PC-3 (cell line): ENCODE results near the gene HID1. TPM values are rescaled to one million over a fixed set of nuclear protein-coding genes. Genes with fewer than 3 reads are reported as not detected.

ENCODE experiments used
- ATAC-seq: fragments of 200-7000 bp; cut with Tn5 transposase; 2 replicates; pipeline ENCODE4 v1.9.1; 2020; ENCODE audit warnings: mild to moderate bottlenecking, moderate library complexity
- BruUV-seq: library from RNA; stranded (reverse); fragments of 400-500 nt; replicated peaks from 2 replicates; lab custom pipeline; 2021; lab: Mats Ljungman, UMichigan
- CTCF ChIA-PET: fragments of 300-600 bp; sonication (Branson Sonifier 250); formaldehyde crosslinking; loops from one replicate; lab custom pipeline; 2022; ENCODE audit warnings: antibody characterized with exemption; lab: Charles Lee
- POLR2A ChIA-PET: fragments of 300-600 bp; sonication (Branson Sonifier 250); formaldehyde crosslinking; loops from one replicate; lab custom pipeline; 2022; ENCODE audit warnings: antibody characterized with exemption; ENCODE audit not compliant: unreplicated experiment; lab: Charles Lee
- DNase-seq: peaks from one replicate; pipeline ENCODE4 v3.0.0-alpha.2; 2015
- H2AFZ ChIP-seq: fragments of 300-600 bp; sonication (generic); 2 replicates; pipeline ENCODE4 v1.6.0; 2016; ENCODE audit warnings: antibody characterized with exemption, low read length
- H3F3A ChIP-seq: fragments of 300-600 bp; sonication (generic); one replicate; pipeline ENCODE4 v1.6.0; 2017; ENCODE audit warnings: antibody characterized with exemption, low read length, control low read depth, mild to moderate bottlenecking; ENCODE audit not compliant: unreplicated experiment
- H3K27ac ChIP-seq: fragments of 300-600 bp; sonication (generic); 2 replicates; pipeline ENCODE4 v1.5.1; 2016; ENCODE audit warnings: mild to moderate bottlenecking, low read length
- H3K27me3 ChIP-seq: fragments of 300-600 bp; sonication (generic); 2 replicates; pipeline ENCODE4 v1.6.1; 2016; ENCODE audit warnings: low read length, mixed read lengths
- H3K36me3 ChIP-seq: fragments of 300-600 bp; sonication (generic); 2 replicates; pipeline ENCODE4 v1.6.1; 2016; ENCODE audit warnings: low read depth, mixed run types, low read length, mixed read lengths
- H3K4me1 ChIP-seq: fragments of 300-600 bp; sonication (generic); 2 replicates; pipeline ENCODE4 v1.5.1; 2016; ENCODE audit warnings: low read length; ENCODE audit not compliant: insufficient read depth
- H3K4me2 ChIP-seq: fragments of 300-600 bp; sonication (generic); 2 replicates; pipeline ENCODE4 v1.6.0; 2016; ENCODE audit warnings: low read length
- H3K4me3 ChIP-seq: fragments of 300-600 bp; sonication (generic); 2 replicates; pipeline ENCODE4 v1.5.1; 2016; ENCODE audit warnings: mild to moderate bottlenecking, low read length, mixed read lengths
- H3K79me2 ChIP-seq: fragments of 300-600 bp; sonication (generic); 2 replicates; pipeline ENCODE4 v1.6.1; 2017; ENCODE audit warnings: low read length, mixed read lengths
- H3K9ac ChIP-seq: fragments of 300-600 bp; sonication (generic); 2 replicates; pipeline ENCODE4 v1.6.0; 2016; ENCODE audit warnings: mild to moderate bottlenecking, low read length
- H3K9me2 ChIP-seq: fragments of 300-600 bp; sonication (generic); replicated peaks from 2 replicates; pipeline ENCODE4 v1.6.1; 2016; ENCODE audit warnings: mixed run types, low read length, mixed read lengths
- H3K9me3 ChIP-seq: fragments of 300-600 bp; sonication (generic); 2 replicates; pipeline ENCODE4 v1.6.1; 2016; ENCODE audit warnings: low read length, mixed read lengths
- H4K20me1 ChIP-seq: fragments of 300-600 bp; sonication (generic); 2 replicates; pipeline ENCODE4 v1.6.1; 2016; ENCODE audit warnings: low read length, mixed read lengths
- EZH2 ChIP-seq: fragments of 300-600 bp; sonication (generic); IDR thresholded peaks from one replicate; pipeline ENCODE4 v1.6.1; 2017; ENCODE audit warnings: antibody characterized with exemption, mild to moderate bottlenecking, low read length; ENCODE audit not compliant: unreplicated experiment
- EZH2phosphoT487 ChIP-seq: fragments of 300-600 bp; sonication (generic); IDR thresholded peaks from 2 replicates; pipeline ENCODE4 v1.6.1; 2018; ENCODE audit warnings: mild to moderate bottlenecking, antibody characterized with exemption, low read length, borderline replicate concordance
- intact Hi-C: fragments of 100-400 bp; cut with micrococcal nuclease; formaldehyde crosslinking; loops from 2 replicates; pipeline ENCODE4 v1.9.0; 2023
- total RNA-seq: library from RNA; depleted of rRNA; stranded (reverse); fragments of >200 nt; gene quantifications from 2 replicates; pipeline ENCODE4 v1.2.3, GENCODE V29; 2014
- TF ChIP-seq, protein P1 (sequence below): fragments of 300-600 bp; sonication (generic); conservative IDR thresholded peaks from 2 replicates; pipeline ENCODE4 v1.5.1; 2017; ENCODE audit warnings: antibody characterized with exemption, low read depth, mild to moderate bottlenecking, low read length

Gene HID1
- total RNA-seq, 1 experiment from 2014 or later, result 40.6 TPM

DNA sequence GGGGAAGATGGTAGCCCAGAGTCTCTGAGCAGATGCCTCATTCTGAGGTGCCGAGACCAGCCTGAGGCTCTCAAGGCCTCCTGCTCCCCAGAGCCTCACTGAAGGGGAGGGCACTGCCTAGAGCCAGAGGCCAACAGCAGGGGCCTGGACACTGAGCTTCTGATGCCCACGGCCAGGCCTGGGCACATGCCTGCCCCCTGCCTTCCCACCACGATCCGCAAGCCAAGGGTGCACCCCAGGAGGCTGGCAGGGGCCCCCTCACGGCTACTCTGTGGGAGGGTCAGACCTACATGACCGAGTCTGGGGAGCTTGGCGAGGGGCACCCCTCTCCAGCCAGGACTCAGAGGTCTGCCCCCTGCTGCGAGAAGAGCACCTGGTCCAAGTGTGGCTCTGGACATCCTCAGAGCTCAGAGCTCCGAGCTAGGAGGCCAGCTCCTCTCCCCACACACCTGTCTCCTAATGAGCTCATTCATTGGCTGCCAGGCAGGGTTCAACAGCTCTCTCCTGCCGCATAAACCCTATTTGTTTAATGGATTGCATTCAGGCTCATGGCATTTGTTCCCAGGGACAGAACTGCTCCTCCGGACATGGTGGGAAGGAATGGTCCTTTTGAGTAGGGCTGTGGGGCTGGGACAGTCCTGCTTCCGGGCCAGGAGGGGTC, 23.0 kb downstream of the HID1 start:
- H4K20me1 ChIP-seq, result no peaks in the 10 kb centered on the region
- H3K36me3 ChIP-seq, result no peaks in the 10 kb centered on the region
- no peaks in the 10 kb centered on the region for H3K27me3 ChIP-seq
- H3K79me2 ChIP-seq, result no peaks in the 10 kb centered on the region
- ChIA-PET CTCF (no interaction called here), POLR2A (no interaction called here)
- intact Hi-C loops, result no loop called here
- no peak overlapping the region for H2AFZ ChIP-seq
- no peak overlapping the region for H3K4me3 ChIP-seq
- no peak overlapping the region for H3K9ac ChIP-seq
- no TSS peak for BruUV-seq
- H3K9me2 ChIP-seq, result no peaks in the 10 kb centered on the region
- peaks cover 14% of the 10 kb centered on the region for H3K4me1 ChIP-seq
- ATAC-seq (peak; percentile 14; the same call in 1 of the 2 replicates), DNase-seq (no peak)
- H3K9me3 ChIP-seq, result no peaks in the 10 kb centered on the region
- no peak overlapping the region for H3K27ac ChIP-seq
- TF ChIP-seq EZH2phosphoT487, result no peak
- TF ChIP-seq, protein P1, sequence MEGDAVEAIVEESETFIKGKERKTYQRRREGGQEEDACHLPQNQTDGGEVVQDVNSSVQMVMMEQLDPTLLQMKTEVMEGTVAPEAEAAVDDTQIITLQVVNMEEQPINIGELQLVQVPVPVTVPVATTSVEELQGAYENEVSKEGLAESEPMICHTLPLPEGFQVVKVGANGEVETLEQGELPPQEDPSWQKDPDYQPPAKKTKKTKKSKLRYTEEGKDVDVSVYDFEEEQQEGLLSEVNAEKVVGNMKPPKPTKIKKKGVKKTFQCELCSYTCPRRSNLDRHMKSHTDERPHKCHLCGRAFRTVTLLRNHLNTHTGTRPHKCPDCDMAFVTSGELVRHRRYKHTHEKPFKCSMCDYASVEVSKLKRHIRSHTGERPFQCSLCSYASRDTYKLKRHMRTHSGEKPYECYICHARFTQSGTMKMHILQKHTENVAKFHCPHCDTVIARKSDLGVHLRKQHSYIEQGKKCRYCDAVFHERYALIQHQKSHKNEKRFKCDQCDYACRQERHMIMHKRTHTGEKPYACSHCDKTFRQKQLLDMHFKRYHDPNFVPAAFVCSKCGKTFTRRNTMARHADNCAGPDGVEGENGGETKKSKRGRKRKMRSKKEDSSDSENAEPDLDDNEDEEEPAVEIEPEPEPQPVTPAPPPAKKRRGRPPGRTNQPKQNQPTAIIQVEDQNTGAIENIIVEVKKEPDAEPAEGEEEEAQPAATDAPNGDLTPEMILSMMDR, result no peak
- TF ChIP-seq EZH2, result no peak
- no peak overlapping the region for H3K4me2 ChIP-seq
- no peaks in the 10 kb centered on the region for H3F3A ChIP-seq

DNA sequence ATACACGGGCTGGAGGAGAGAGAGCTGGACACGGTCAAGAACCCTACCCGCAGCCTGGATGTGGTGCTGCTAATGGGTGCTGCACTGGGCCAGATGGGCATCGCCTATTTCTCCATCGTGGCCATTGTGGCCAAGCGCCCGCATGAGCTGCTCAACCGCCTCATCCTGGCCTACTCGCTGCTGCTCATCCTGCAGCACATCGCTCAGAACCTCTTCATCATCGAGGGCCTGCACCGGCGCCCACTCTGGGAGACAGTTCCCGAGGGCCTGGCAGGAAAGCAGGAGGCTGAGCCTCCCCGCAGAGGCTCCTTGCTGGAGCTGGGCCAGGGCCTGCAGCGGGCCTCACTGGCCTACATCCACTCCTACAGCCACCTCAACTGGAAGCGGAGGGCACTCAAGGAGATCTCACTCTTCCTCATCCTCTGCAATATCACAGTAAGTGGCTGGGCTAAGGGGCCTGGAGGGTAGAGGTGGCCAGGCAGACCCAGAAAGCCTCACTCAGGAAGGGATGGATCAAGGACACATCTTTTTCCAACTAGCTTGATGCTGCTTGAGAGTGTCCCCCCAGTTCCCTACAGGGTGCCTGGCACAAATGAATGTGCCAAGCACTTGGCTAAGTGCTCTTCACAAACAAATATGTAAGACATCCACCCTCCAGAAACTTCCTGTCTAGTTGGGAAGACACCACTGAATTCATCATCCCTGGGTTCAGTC, 25.4 kb downstream of the HID1 start:
- no peaks in the 10 kb centered on the region for H3K9me3 ChIP-seq
- ATAC-seq, result no peak
- TF ChIP-seq, protein P1, result no peak
- no peak for TF ChIP-seq EZH2phosphoT487
- TF ChIP-seq EZH2, result no peak

DNA sequence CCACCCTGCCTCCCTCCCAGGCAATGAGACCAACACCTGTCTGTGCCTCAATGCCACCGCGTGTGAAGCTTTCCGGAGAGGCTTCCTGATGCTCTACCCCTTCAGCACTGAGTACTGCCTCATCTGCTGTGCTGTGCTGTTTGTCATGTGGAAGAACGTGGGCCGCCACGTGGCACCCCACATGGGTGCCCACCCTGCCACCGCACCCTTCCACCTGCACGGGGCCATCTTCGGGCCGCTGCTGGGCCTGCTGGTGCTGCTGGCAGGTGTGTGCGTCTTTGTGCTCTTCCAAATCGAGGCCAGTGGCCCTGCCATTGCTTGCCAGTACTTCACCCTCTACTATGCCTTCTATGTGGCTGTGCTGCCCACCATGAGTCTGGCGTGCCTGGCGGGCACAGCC, 25.9 kb downstream of the HID1 start:
- Histone ChIP-seq H3K36me3 (no peaks in the 10 kb centered on the region), H2AFZ (no peak overlapping the region), H3K9ac (no peak overlapping the region), H3F3A (no peaks in the 10 kb centered on the region), H3K27ac (no peak overlapping the region), H3K4me1 (peaks cover 32% of the 10 kb centered on the region), H3K27me3 (no peaks in the 10 kb centered on the region), H4K20me1 (no peaks in the 10 kb centered on the region), H3K9me3 (no peaks in the 10 kb centered on the region), H3K79me2 (no peaks in the 10 kb centered on the region), H3K9me2 (no peaks in the 10 kb centered on the region), H3K4me3 (no peak overlapping the region), H3K4me2 (no peak overlapping the region)
- BruUV-seq, result no TSS peak
- ATAC-seq, result no peak
- CTCF ChIA-PET, result no interaction called here
- TF ChIP-seq EZH2phosphoT487 (no peak), EZH2 (no peak)
- TF ChIP-seq, protein P1, result no peak
- no peak for DNase-seq
- intact Hi-C loops, result no loop called here
- POLR2A ChIA-PET, result no interaction called here

More for the DNA sequence above, 25.4 kb downstream of the HID1 start:
- BruUV-seq, result no TSS peak
- no peak overlapping the region for H3K9ac ChIP-seq
- no peaks in the 10 kb centered on the region for H3K9me2 ChIP-seq
- CTCF ChIA-PET, result no interaction called here
- H3K79me2 ChIP-seq, result no peaks in the 10 kb centered on the region
- H3K4me2 ChIP-seq, result no peak overlapping the region
- H4K20me1 ChIP-seq, result no peaks in the 10 kb centered on the region
- no peak for DNase-seq
- H3K36me3 ChIP-seq, result no peaks in the 10 kb centered on the region
- H3K4me1 ChIP-seq, result peaks cover 32% of the 10 kb centered on the region
- POLR2A ChIA-PET, result interaction anchor here (0.6 kb wide), 1 partner anchor 14 kb away, joined by 3 read pairs; no protein-coding TSS in a partner anchor
- no peak overlapping the region for H3K4me3 ChIP-seq
- H3F3A ChIP-seq, result no peaks in the 10 kb centered on the region
- no peak overlapping the region for H3K27ac ChIP-seq
- no peak overlapping the region for H2AFZ ChIP-seq
- no peaks in the 10 kb centered on the region for H3K27me3 ChIP-seq
- intact Hi-C loops, result no loop called here
